GM21717 (cell line): Measurements from ENCODE around the gene FADS2.
"Not testable (repeated sequence)": the region's sequence is repeated elsewhere in the genome, so short reads cannot be mapped to it uniquely, and the experiment has no call there.

Experiments used
- ATAC-seq: cut with Tn5 transposase; IDR thresholded peaks from one replicate; pipeline ENCODE4 v1.9.1; 2021; ENCODE audit warnings: mild to moderate bottlenecking, moderate library complexity; ENCODE audit not compliant: unreplicated experiment

The FADS2 gene

DNA sequence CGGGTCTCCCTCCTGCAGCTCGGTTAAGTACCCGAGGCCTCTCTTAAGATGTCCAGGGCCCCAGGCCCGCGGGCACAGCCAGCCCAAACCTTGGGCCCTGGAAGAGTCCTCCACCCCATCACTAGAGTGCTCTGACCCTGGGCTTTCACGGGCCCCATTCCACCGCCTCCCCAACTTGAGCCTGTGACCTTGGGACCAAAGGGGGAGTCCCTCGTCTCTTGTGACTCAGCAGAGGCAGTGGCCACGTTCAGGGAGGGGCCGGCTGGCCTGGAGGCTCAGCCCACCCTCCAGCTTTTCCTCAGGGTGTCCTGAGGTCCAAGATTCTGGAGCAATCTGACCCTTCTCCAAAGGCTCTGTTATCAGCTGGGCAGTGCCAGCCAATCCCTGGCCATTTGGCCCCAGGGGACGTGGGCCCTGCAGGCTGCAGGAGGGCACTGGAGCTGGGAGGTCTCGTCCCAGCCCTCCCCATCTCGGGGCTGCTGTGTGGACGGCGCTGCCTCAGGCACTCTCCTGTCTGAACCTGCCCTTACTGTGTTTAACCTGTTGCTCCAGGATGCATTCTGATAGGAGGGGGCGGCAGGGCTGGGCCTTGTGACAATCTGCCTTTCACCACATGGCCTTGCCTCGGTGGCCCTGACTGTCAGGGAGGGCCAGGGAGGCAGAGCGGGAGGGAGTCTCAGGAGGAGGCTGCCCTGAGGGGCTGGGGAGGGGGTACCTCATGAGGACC lies 38.3 kb downstream of the FADS2 start:
- ATAC-seq = no peak

DNA sequence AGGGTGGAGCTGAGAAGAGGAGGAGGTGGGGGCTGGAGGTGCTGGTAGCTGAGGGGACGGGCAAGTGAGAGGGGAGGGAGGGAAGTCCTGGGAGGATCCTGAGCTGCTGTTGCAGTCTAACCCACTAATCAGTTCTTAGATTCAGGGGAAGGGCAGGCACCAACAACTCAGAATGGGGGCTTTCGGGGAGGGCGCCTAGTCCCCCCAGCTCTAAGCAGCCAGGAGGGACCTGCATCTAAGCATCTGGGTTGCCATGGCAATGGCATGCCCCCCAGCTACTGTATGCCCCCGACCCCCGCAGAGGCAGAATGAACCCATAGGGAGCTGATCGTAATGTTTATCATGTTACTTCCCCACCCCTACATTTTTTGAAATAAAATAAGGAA lies 38.9 kb downstream of the FADS2 start:
- ATAC-seq = no peak

DNA sequence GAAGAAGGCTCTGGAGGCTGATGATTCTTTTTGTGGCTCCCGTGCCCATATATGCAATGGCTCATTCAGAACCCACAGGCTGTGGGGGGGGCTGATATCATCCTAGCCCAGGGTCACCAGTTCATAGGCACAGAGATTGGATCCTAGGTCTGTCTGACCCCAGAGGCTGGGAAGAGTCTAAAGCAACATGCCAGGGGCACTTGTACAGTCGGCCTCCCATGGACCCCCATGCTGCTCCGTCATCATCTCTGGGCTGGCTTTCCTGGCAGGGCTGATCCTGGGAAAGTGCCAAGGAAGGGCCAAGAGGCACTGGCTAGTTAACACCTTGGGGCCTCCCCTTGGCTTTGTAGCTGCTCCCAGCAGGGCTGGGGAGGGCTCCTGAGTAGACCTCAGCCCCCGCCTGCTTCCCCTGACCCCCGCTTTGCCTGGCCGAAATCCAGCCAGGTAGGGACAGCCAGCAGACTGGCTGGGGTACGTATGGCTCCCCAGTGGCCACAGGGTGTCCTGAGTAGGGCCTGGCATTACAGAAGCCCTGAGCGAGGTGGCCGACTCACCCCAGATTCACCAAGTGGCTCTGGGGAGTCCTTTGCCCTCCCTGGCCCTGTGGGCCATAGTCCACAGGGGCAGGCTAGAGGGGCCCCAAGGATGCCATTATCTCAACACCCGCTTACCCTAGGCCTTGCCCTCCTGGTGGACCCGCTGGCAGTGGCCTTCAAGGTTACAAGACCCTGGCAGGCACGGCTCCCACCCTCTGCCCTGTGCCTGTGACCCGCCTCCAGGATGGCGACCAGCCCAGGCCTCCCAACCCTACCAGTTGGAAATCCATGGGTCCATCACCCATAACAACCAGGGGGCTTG lies 40.7 kb downstream of the FADS2 start:
- ATAC-seq = no peak

DNA sequence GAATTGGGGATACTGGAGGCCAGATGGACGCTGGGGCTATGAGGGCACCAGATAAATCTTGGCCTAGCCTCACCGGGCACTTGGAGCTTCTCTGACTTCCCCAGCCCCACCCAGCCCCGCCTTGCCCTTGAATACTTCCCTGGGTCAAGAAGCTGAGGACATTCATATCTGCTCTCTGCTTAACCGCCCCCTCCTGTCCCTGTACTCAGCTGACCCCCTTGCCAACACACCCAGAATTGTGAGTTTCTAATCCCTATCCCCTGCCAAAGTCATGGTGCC lies 41.3 kb downstream of the FADS2 start:
- ATAC-seq = no peak

DNA sequence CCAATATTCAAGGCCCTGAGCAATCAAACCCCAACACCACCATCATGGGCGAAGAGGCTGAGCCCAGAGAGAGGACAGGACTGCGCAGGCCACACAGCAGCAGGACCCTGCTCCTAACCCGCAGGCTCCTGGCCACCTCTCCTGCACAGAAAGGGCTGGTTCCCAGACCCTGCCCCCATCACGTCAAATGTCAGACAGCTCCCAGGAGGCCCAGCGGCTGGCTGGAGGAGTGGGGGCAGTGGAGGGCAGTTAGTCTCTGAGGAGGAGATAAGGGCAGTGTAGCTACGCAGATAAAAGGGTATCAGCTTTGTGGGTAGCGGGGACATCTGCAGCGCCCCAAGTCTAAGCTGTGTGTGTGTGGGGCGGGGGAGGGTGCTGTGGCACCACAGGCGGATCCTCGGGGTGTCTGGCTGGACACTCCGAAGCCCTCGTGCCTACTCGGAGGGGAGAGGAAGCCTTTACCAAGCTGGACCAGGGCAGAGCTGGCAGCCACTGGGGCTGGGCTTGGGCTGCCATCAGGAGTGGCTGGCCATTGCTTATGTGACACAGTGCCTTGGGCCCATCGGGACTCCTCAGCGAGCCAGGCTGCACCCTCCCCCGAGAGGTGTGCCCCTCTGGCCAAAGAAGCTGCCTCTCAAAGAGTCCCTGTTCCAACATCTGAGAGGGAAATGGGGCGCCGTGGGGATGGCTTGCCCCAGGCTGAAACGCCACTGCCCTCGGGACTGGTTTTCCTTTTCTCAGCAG lies 41.8 kb downstream of the FADS2 start:
- no peak for ATAC-seq

DNA sequence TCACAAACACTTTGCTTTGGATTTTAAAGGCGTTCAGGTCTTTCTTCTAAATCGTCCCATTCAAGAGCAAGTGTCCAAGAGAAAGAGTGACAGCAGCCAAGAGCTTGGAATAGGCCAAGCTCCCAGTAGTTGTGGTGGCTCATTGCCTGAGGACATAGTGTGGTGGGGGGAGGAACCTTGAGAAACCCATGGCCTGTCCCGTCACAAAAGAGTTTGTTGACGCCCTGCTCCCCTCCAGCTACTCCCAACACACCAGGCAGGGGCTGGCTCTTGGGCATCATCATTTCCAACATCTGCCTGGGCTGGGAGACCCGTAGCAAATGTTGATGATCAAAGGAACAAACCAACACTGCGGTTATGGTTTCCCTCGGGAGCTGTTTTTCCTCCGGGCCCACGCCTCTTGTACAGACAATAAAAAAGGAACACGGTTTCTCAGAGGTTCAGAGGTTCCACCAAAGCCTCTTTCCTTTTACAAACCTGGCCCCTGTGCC lies 42.5 kb downstream of the FADS2 start:
- no peak for ATAC-seq

DNA sequence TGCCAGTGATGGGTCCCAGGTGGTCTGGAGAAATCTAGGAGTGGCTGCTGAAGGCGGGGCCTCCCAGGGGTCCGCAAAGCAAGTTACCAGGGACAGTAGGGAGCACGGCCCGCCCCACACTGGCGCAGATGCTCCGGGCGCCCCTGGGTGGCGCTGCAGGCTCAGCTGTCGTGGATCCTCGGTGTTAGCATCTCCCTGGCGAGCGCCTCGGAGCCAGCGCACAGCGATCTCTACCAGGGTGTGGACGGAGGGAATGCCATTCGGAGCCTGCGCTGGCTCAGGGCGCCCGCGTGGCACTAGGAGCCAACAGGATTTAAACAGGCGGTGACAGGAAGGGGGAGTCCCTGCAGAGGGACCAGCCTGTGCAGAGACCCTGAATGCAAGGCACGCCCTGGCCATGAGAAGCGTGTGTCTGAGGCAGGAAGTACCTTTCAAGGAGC lies 43.1 kb downstream of the FADS2 start:
- ATAC-seq = peak; percentile 74

DNA sequence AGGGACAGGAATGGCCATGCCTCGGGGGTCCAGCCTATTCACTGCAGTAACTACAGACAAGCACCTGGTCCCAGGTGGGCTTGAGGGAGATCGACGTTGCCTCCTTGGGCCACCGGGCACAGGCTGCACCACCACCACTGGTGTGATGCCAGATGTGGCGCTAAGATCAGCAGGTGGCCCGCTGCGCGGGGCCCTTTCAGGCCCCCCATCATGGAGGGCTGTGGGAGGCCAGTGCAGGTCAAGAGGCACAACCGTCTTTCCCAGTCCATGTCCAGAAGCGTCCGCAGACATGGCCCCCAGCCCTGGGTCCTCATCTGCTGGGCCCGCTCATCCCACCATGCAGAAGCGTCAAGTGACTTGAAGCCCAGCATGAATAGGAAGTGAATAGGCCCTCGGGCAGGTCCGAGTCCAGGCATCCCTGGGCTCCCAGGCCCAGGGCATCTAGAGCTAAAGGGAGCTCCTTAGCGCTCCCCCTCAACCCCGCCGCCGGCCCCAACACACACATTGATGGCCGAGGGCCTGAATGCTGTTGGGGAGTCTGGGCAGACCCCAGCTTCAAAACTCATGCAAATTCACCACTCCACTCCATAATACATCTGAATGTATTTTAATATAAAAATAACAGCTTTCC lies 45.0 kb downstream of the FADS2 start:
- no peak for ATAC-seq

DNA sequence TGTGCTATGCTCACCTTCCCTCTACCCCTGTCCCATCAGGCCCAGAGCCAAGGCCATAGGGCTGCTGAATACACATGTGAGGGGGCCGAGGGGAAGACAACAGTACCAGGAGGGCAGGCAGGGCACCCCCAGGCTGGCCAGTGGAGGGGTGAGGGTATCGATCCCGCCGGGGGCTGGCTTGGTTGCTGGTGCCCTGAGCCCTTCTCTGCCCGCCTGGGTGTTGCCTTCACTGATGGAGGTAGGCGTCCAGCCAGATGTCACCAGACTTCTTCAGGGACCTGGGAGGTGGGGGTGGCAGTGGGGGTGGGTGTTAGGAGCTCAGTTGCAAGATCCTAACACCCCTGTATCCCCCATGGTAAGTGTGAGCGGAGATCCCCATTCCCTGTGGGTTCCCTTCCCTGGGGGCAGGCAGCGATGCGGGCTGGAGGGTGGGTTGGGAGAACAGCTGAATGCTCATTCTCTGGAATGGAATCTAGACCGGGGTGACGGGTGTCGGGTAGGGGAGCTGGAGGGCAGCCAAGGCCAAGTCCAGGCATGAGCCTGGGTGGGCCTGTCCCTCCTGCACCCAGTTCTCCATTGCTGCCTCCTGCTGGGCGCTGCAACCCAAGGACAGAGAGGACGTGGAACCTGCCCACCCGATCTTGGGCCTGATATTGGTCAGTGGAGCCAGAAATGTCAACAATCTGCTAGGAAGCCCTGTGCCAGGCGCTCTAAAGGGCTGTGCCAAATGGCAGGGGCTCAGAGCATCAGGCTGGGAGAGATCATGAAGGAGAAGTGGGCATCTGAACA lies 45.7 kb downstream of the FADS2 start:
- ATAC-seq = no peak

DNA sequence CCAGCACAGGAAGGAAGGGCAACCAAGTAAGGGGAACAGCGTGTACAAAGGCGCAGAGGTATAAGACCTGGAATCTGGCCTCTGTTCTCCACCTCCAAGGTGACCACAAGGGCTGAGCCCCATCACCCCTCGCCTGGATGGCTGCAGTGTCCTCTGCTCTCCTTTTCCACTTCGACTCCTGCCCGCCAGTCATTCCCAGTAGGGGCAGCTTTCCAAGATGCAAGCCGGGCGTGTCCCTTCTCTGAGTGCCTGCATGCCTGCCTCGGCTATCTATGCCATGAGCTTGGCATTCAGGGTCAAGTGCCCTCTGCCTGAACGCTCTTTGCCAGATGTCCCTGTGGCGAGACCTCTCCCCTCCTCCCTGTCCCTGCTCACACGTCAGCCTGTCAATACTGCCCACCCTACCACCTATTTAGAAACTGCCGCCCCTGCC lies 46.3 kb downstream of the FADS2 start:
- no peak for ATAC-seq

DNA sequence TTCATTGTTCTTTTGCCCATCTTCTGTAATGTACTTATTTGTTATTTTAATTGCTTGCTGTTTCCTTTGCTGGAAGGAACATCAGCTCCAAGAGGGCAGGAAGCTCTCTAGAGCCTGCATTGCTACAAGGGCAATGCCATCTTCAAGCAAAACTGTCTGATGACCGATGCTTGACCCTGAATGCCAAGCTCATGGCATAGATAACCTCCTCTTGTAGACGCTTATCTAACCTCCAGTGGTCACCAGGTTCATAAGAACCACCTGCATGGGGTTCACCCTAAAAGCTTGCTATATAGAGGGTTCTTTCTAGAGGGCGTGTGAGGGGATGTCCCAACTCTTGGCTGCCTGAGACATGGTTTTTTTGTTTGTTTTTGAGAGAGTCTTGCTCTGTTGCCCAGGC lies 46.8 kb downstream of the FADS2 start:
- no peak for ATAC-seq

DNA sequence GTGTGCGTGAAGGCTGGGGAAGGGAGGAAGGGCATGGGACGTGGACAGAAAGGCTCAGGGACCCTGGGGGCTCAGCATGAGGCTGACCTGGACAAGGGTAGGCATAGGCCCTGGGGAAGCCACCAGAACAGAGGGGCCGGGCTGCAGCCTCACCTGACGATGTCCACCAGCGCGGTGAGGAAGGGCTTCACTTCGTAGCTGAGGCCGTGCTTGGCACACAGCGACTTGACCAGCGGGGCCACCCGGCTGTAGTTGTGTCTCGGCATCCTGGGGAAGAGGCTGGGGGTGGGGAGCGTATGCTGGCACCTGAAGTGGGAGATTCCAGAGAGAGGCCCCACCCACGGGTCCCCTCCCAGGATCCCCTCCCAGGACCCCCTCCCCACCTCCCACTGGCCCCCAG lies 47.6 kb downstream of the FADS2 start:
- ATAC-seq = no peak

DNA sequence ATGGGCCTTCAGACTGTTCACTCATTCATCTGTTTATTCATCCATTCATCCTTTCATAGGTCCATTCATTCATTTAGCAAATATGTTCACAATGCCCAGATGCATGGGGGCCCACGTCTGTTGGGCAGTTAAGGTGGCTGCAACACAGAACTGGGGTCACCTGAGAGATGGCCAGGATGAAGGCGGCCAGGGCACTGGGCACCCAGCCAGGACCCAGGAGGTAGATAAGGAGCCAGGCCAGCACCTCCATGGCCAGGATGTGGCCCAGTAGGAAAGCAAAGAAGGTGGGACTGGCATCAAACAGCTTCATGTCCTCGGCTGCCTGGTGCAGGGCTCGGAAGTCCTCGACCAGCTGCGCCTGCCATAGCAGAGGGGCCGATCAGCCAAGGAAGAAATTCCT lies 51.1 kb downstream of the FADS2 start:
- no peak for ATAC-seq

DNA sequence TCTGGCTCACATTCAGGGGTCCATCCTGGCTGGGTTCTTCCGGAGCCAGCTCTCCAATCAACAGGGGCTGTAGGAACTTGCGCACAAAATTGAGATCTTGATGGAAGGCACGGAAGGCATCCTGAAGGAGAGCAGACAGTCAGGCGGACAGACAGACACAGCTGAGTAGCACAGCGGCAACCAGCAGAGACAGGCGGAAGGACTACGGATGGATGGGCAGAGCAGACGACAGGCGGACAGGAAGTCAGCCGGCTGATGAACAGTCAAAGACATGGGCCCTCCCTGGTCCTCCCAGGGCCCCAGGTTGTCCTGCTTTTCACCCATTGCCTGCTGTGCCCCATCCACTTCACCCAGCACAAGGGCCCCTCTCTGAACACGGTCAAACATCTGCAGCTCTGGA lies 51.9 kb downstream of the FADS2 start:
- no peak for ATAC-seq

DNA sequence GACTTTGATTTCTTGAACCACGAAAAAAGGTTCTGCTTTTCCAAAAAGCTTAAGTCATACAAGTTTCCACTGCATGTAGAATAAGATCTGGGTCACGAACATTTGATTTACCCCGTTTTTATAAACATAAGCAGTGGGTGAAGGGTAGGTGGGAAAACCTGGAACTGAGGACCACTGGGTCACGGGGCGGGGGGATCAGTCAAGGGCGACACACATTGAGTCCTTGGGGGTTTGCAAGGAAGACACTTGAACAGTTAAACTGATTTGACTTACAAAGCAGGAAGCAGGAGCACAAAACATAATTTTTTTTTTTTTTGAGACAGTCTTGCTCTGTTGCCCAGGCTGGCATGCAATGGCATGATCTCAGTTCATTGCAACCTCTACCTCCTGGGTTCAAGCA lies 52.4 kb downstream of the FADS2 start:
- ATAC-seq = no peak

DNA sequence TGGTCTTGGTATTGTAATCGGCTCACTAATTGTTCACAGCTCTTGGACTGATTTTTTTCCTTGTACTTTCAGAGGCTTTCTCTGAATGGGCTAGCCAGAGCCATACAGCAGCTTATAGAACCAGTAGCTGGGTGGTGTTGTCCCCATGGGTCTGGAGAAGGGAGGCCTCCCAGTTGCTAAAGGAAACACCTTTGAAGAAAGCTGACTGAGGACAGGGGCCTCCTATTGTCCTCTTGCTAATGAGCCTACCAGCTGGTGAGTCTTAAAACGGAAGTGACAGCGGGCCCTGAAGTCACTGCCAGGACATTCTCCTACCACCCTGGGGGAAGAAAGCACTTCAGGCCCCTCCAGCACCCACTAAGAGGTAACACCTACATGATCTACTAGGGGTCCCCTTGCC lies 53.3 kb downstream of the FADS2 start:
- no peak for ATAC-seq

DNA sequence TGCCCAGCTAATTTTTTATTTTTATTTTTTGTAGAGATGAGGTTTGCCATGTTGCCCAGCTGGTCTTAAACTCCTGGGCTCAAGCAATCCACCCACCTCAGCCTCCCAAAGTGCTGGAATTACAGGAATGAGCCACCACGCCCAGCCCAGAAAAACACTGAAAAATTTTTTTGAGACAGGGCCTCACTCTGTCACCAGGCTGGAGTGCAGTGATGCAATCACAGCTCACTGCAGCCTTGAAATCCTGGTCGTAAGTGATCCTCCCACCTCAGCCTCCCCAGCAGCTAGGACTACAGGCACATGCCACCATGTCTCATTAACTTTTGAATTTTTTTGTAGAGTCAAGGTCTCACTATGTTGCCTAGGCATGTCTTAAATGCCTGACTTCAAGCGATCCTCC lies 54.2 kb downstream of the FADS2 start:
- ATAC-seq = not testable (repeated sequence)

DNA sequence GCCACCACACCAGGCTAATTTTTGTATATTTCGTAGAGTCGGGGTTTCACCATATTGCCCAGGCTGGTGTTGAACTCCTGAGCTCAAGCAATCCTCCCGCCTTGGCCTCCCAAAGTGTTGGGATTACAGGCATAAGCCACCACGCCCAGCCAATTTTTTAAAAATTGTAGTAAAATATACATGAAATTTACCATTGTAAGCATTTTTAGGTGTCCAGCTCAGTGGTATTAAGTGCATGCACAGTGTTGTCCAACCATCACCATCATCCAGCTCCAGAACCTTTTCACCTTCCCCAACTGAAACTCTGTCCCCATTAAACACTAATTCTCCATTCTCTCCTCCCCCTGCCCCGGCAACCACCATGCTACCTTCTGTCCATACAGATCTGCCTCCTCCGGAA lies 54.8 kb downstream of the FADS2 start:
- no peak for ATAC-seq

DNA sequence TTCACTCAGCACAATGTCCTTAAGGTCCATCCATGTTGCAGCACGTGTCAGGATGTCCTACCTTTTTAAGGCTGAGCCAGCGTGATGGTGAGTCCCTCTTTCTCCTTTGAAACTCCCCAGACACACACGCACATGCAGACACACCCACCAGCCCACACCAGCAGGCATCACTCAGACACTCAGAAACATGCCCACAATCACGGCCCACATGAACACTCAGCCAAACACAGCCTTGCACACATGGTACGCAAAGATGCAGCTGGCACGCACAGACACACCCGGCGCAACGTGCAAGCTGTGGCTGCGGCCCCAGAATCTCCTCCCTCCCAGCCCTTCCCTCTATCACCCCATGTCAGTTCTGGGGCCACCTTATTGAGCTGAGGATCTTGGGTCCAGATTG lies 55.2 kb downstream of the FADS2 start:
- ATAC-seq = no peak

DNA sequence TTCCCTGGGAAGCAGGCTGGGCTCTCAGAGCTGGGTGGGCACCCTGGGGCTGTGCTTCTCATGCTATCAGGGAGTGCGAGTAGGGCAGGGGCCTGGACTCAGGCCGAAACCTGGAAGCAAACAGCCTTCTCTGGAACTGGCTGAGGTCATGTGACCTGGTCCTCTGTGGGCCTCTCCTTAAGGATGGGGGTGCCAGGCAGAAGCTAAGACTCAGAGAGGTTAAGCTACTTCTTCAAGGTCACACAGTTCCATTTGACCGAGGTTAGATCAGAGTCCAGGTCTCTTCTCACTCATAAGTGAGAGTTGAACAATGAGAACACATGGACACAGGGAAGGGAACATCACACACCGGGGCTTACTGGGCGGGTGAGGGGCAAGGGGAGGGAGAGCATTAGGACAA lies 55.8 kb downstream of the FADS2 start:
- ATAC-seq = no peak
